Skin of body (tissue), 2 donors: ENCODE measurements around the gene SLC9C2. TPM values are rescaled to one million over a fixed set of nuclear protein-coding genes. Genes with fewer than 3 reads are reported as not detected.
"Not testable (repeated sequence)": the region's sequence is repeated elsewhere in the genome, so short reads cannot be mapped to it uniquely, and the experiment has no call there.

Experiments
- DNase-seq: peaks from one replicate; lab custom pipeline; 2025; lab: John Stamatoyannopoulos, UW
- total RNA-seq: library from RNA; depleted of rRNA; stranded (reverse); fragments of >200 nt; gene quantifications from one replicate; pipeline ENCODE4 v1.2.3, GENCODE V29; 2014

SLC9C2 gene
- total RNA-seq, 1 donor from 2014 or later: not detected

GRCh38 chr1:173530795-173531693 is 71.8 kb downstream of the SLC9C2 start:
- DNase-seq: no peak

GRCh38 chr1:173529106-173529505 is 73.8 kb downstream of the SLC9C2 start:
- DNase-seq: no peak

GRCh38 chr1:173527151-173527826 is 75.6 kb downstream of the SLC9C2 start:
- no peak for DNase-seq

GRCh38 chr1:173525926-173526325 is 76.9 kb downstream of the SLC9C2 start:
- DNase-seq: no peak

- no peak for DNase-seq
These were observed 79.5 kb downstream of the SLC9C2 start for GRCh38 chr1:173523329-173523728.

GRCh38 chr1:173520799-173521198 is 82.1 kb downstream of the SLC9C2 start:
- DNase-seq: no peak

- DNase-seq: not testable (repeated sequence)
These were observed 88.4 kb downstream of the SLC9C2 start for GRCh38 chr1:173514503-173514902.

GRCh38 chr1:173509797-173510196 is 93.1 kb downstream of the SLC9C2 start:
- no peak for DNase-seq

GRCh38 chr1:173508541-173508940 is 94.3 kb downstream of the SLC9C2 start:
- DNase-seq: no peak

GRCh38 chr1:173507847-173508209 is 95.0 kb downstream of the SLC9C2 start:
- DNase-seq: no peak

- no peak for DNase-seq
These were observed 95.5 kb downstream of the SLC9C2 start for GRCh38 chr1:173507205-173507846.

- DNase-seq: no peak
These were observed 96.4 kb downstream of the SLC9C2 start for GRCh38 chr1:173506437-173506836.

- no peak for DNase-seq
These were observed 97.5 kb downstream of the SLC9C2 start for GRCh38 chr1:173505391-173505790.

- no peak for DNase-seq
These were observed 98.6 kb downstream of the SLC9C2 start for GRCh38 chr1:173504268-173504667.

GRCh38 chr1:173503391-173503790 is 99.5 kb downstream of the SLC9C2 start:
- DNase-seq: no peak

- no peak for DNase-seq
These were observed 100.8 kb downstream of the SLC9C2 start for GRCh38 chr1:173502104-173502503.

- DNase-seq: no peak
These were observed 103.1 kb downstream of the SLC9C2 start for GRCh38 chr1:173499729-173500128.

- no peak for DNase-seq
These were observed 106.0 kb downstream of the SLC9C2 start for GRCh38 chr1:173496757-173497320.

- DNase-seq: no peak
These were observed 107.1 kb downstream of the SLC9C2 start for GRCh38 chr1:173495609-173496267.

- DNase-seq: not testable (repeated sequence)
These were observed 109.7 kb downstream of the SLC9C2 start for GRCh38 chr1:173493125-173493524.

GRCh38 chr1:173491508-173491907 is 111.4 kb downstream of the SLC9C2 start:
- DNase-seq: no peak
